Central memory CD8-positive, alpha-beta T cell (primary cell): ENCODE measurements around the gene XAB2.

Experiments used
- ATAC-seq: fragments of 150-1000 bp; cut with Tn5 transposase; replicated peaks from 2 replicates; pipeline ENCODE4 v1.10.0; 2022; ENCODE audit warnings: mild to moderate bottlenecking, moderate FRiP score, moderate number of reproducible peaks; ENCODE audit not compliant: poor library complexity, severe bottlenecking; ENCODE audit errors: extremely low read depth
- DNase-seq, 2 donors: peaks; one replicate each; pipeline ENCODE4 v3.0.0; 2021; ENCODE audit warnings: low spot score in 2 of 2
- H3K27ac Mint-ChIP-seq: one replicate; pipeline ENCODE4 v1.8.0; 2022; ENCODE audit warnings: low read depth, mild to moderate bottlenecking, moderate library complexity, mixed read lengths
- H3K27me3 Mint-ChIP-seq: one replicate; pipeline ENCODE4 v1.8.0; 2022; ENCODE audit warnings: mixed read lengths
- H3K36me3 Mint-ChIP-seq: one replicate; pipeline ENCODE4 v1.8.0; 2022; ENCODE audit warnings: mild to moderate bottlenecking, moderate library complexity, mixed read lengths; ENCODE audit not compliant: insufficient read depth
- H3K4me1 Mint-ChIP-seq: one replicate; pipeline ENCODE4 v1.8.0; 2022; ENCODE audit warnings: mixed read lengths
- H3K4me3 Mint-ChIP-seq: one replicate; pipeline ENCODE4 v1.8.0; 2022; ENCODE audit warnings: mild to moderate bottlenecking, moderate library complexity, mixed read lengths
- H3K9me3 Mint-ChIP-seq: one replicate; pipeline ENCODE4 v1.8.0; 2022; ENCODE audit warnings: mixed read lengths

XAB2 gene

GRCh38 chr19:7620442-7621412, 8.6 kb downstream of the XAB2 start:
- Mint-ChIP-seq H3K27me3 (no peaks in the 10 kb centered on the region), H3K9me3 (no peaks in the 10 kb centered on the region), H3K27ac (no peak overlapping the region), H3K36me3 (peaks cover 39% of the 10 kb centered on the region), H3K4me1 (peaks cover 8% of the 10 kb centered on the region), H3K4me3 (no peak overlapping the region)
- ATAC-seq = no peak
- DNase-seq = no peak

GRCh38 chr19:7619671-7620441, 9.5 kb downstream of the XAB2 start:
- H3K27me3 Mint-ChIP-seq = no peaks in the 10 kb centered on the region
- DNase-seq (no peak), ATAC-seq (no peak)
- peaks cover 8% of the 10 kb centered on the region for H3K4me1 Mint-ChIP-seq
- no peaks in the 10 kb centered on the region for H3K9me3 Mint-ChIP-seq
- no peak overlapping the region for H3K4me3 Mint-ChIP-seq
- H3K36me3 Mint-ChIP-seq = peaks cover 34% of the 10 kb centered on the region
- no peak overlapping the region for H3K27ac Mint-ChIP-seq

GRCh38 chr19:7618771-7619510, 10.4 kb downstream of the XAB2 start:
- no peak for DNase-seq

DNA sequence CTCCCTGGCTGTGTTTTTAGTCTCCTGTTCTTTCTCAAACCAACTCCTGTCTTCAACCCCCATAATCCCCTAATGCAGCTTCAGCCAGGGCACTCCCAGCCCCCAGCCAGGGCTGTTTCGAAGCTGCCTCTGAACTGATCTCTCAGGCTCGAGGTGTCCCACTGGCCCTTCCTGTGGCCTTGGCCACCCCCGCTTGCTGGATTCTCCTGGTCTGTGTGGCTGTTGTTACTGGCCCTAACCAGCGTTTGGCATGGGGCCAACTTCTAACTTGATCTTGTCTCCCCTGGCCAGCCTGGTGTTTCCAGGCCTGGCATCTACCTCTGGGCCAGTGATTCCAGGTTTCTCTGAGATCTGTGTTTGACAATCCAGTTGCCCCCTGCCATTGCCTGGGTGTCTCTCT, 11.0 kb downstream of the XAB2 start:
- peak overlapping the region; percentile 50 for H3K27ac Mint-ChIP-seq
- no peak overlapping the region for H3K4me3 Mint-ChIP-seq

More at GRCh38 chr19:7618771-7619510, 10.4 kb downstream of the XAB2 start:
- Mint-ChIP-seq H3K9me3 (no peaks in the 10 kb centered on the region), H3K4me1 (peaks cover 8% of the 10 kb centered on the region), H3K4me3 (no peak overlapping the region), H3K27ac (peak overlapping the region; percentile 50), H3K27me3 (no peaks in the 10 kb centered on the region), H3K36me3 (peaks cover 30% of the 10 kb centered on the region)
- no peak for ATAC-seq

DNA sequence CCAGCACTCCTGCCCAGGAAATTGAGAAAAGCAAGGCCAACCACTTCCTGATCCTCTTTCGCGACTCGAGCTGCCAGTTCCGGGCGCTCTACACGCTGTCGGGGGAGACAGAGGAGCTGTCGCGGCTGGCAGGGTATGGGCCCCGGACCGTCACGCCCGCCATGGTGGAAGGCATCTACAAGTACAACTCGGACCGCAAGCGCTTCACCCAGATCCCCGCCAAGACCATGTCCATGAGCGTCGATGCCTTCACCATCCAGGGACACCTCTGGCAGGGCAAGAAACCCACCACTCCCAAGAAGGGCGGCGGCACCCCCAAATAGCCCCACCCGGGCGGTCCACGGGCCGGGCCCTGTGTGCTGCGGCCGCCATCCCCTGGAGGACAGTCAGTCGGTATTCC, 11.6 kb downstream of the XAB2 start:
- Mint-ChIP-seq H3K4me3 (no peak overlapping the region), H3K9me3 (no peaks in the 10 kb centered on the region), H3K4me1 (peaks cover 8% of the 10 kb centered on the region), H3K27ac (peak overlapping the region; percentile 50), H3K27me3 (no peaks in the 10 kb centered on the region), H3K36me3 (peaks cover 22% of the 10 kb centered on the region)
- no peak for ATAC-seq
- no peak for DNase-seq

More for the DNA sequence above, 11.0 kb downstream of the XAB2 start:
- no peaks in the 10 kb centered on the region for H3K9me3 Mint-ChIP-seq
- ATAC-seq = no peak
- DNase-seq = no peak
- H3K4me1 Mint-ChIP-seq = peaks cover 8% of the 10 kb centered on the region
- H3K27me3 Mint-ChIP-seq = no peaks in the 10 kb centered on the region
- peaks cover 26% of the 10 kb centered on the region for H3K36me3 Mint-ChIP-seq

- Mint-ChIP-seq H3K4me1 (peaks cover 8% of the 10 kb centered on the region), H3K27ac (no peak overlapping the region), H3K27me3 (no peaks in the 10 kb centered on the region), H3K9me3 (no peaks in the 10 kb centered on the region), H3K4me3 (no peak overlapping the region), H3K36me3 (peaks cover 22% of the 10 kb centered on the region)
- ATAC-seq (no peak), DNase-seq (no peak)
These were observed 12.2 kb downstream of the XAB2 start for GRCh38 chr19:7617172-7617571.

GRCh38 chr19:7614859-7615741, 14.2 kb downstream of the XAB2 start:
- no peaks in the 10 kb centered on the region for H3K27me3 Mint-ChIP-seq
- H3K4me1 Mint-ChIP-seq = peaks cover 8% of the 10 kb centered on the region
- H3K4me3 Mint-ChIP-seq = no peak overlapping the region
- DNase-seq (no peak), ATAC-seq (no peak)
- H3K9me3 Mint-ChIP-seq = no peaks in the 10 kb centered on the region
- H3K36me3 Mint-ChIP-seq = peaks cover 15% of the 10 kb centered on the region
- no peak overlapping the region for H3K27ac Mint-ChIP-seq

GRCh38 chr19:7612282-7613274, 16.8 kb downstream of the XAB2 start:
- no peak overlapping the region for H3K27ac Mint-ChIP-seq
- no peaks in the 10 kb centered on the region for H3K27me3 Mint-ChIP-seq
- H3K36me3 Mint-ChIP-seq = peaks cover 6% of the 10 kb centered on the region
- DNase-seq (no peak), ATAC-seq (no peak)
- H3K4me3 Mint-ChIP-seq = no peak overlapping the region
- no peaks in the 10 kb centered on the region for H3K9me3 Mint-ChIP-seq
- no peaks in the 10 kb centered on the region for H3K4me1 Mint-ChIP-seq

DNA sequence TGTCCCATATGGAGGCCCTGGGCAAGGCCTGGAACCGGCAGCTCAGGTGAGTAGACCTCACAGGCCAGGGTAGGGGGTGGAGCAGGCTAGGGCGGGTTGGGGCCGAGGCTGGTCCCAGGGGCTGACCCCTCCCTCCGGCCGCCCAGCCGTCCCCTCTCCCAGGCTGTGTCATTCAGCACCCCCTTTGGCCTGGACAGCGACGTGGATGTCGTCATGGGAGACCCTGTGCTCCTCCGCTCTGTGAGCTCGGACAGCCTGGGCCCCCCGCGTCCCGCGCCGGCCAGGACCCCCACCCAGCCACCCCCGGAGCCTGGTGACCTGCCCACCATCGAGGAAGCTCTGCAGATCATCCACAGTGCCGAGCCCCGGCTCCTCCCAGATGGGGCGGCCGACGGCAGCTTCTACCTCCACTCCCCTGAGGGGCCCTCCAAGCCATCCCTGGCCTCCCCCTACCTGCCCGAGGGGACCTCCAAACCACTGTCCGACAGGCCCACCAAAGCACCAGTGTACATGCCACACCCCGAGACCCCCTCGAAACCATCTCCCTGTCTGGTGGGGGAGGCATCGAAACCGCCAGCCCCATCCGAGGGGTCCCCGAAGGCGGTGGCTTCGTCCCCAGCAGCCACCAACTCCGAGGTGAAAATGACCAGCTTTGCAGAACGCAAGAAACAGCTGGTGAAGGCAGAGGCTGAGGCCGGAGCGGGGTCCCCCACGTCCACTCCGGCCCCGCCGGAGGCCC, 17.6 kb downstream of the XAB2 start:
- Mint-ChIP-seq H3K4me3 (no peak overlapping the region), H3K4me1 (no peaks in the 10 kb centered on the region), H3K9me3 (no peaks in the 10 kb centered on the region), H3K36me3 (peaks cover 5% of the 10 kb centered on the region), H3K27ac (no peak overlapping the region), H3K27me3 (no peaks in the 10 kb centered on the region)
- no peak for ATAC-seq
- no peak for DNase-seq

- H3K9me3 Mint-ChIP-seq = no peaks in the 10 kb centered on the region
- no peak overlapping the region for H3K4me3 Mint-ChIP-seq
- H3K27ac Mint-ChIP-seq = no peak overlapping the region
- no peak for DNase-seq
- no peaks in the 10 kb centered on the region for H3K4me1 Mint-ChIP-seq
- ATAC-seq = no peak
- peaks cover 2% of the 10 kb centered on the region for H3K27me3 Mint-ChIP-seq
- H3K36me3 Mint-ChIP-seq = peaks cover 5% of the 10 kb centered on the region
These were observed 18.7 kb downstream of the XAB2 start for GRCh38 chr19:7610491-7611240.
